GM18873 (cell line): ENCODE measurements around the gene POU3F1.

ENCODE experiments used
- ATAC-seq: cut with Tn5 transposase; IDR thresholded peaks from one replicate; pipeline ENCODE4 v1.9.1; 2021; ENCODE audit warnings: mild to moderate bottlenecking, moderate library complexity, moderate number of reproducible peaks; ENCODE audit not compliant: unreplicated experiment, low FRiP score

The POU3F1 gene

GRCh38 chr1:38074302-38074677 is 27.7 kb upstream of the POU3F1 start:
- ATAC-seq = no peak

GRCh38 chr1:38073534-38074301 is 27.1 kb upstream of the POU3F1 start:
- no peak for ATAC-seq

GRCh38 chr1:38072858-38073257 is 26.3 kb upstream of the POU3F1 start:
- no peak for ATAC-seq

- ATAC-seq = no peak
Measured at GRCh38 chr1:38071312-38072256, 25.0 kb upstream of the POU3F1 start.

GRCh38 chr1:38068980-38069340 is 22.4 kb upstream of the POU3F1 start:
- no peak for ATAC-seq

- ATAC-seq = no peak
Measured at GRCh38 chr1:38068220-38068979, 21.8 kb upstream of the POU3F1 start.

GRCh38 chr1:38064197-38064903 is 17.8 kb upstream of the POU3F1 start:
- no peak for ATAC-seq

- no peak for ATAC-seq
Measured at GRCh38 chr1:38063616-38064015, 17.0 kb upstream of the POU3F1 start.

- ATAC-seq = no peak
Measured at GRCh38 chr1:38062361-38063288, 16.0 kb upstream of the POU3F1 start.

- no peak for ATAC-seq
Measured at GRCh38 chr1:38061883-38062328, 15.3 kb upstream of the POU3F1 start.

GRCh38 chr1:38061290-38061689 is 14.7 kb upstream of the POU3F1 start:
- no peak for ATAC-seq

- ATAC-seq = no peak
Measured at GRCh38 chr1:38060498-38060897, 13.9 kb upstream of the POU3F1 start.

- ATAC-seq = no peak
Measured at GRCh38 chr1:38059635-38060250, 13.2 kb upstream of the POU3F1 start.

- no peak for ATAC-seq
Measured at GRCh38 chr1:38055965-38056364, 9.4 kb upstream of the POU3F1 start.

GRCh38 chr1:38055398-38055797 is 8.8 kb upstream of the POU3F1 start:
- no peak for ATAC-seq

GRCh38 chr1:38053416-38054091 is 7.0 kb upstream of the POU3F1 start:
- no peak for ATAC-seq

GRCh38 chr1:38052750-38053415 is 6.3 kb upstream of the POU3F1 start:
- ATAC-seq = no peak

GRCh38 chr1:38051079-38051543 is 4.5 kb upstream of the POU3F1 start:
- no peak for ATAC-seq
